Measurements from ENCODE around the gene CARMIL1. TPM values are rescaled to one million over a fixed set of nuclear protein-coding genes. Genes with fewer than 3 reads are reported as not detected.

The CARMIL1 gene
- total and polyA plus RNA-seq, 8 donors = 5.9 to 9.4 (median 7.8) TPM

- intact Hi-C loops (cut with DNase I) = no loop called here
- Histone ChIP-seq H3K27me3 (no peaks in the 10 kb centered on the region), H3K27ac (no peak overlapping the region), H3K36me3 (no peaks in the 10 kb centered on the region), H3K4me3 (no peak overlapping the region), H3K4me1 (peaks cover 0 to 16% (median 9%) of the 10 kb centered on the region in 3 donors), H3K9me3 (no peaks in the 10 kb centered on the region)
- no peak for FAIRE-seq
- TF ChIP-seq CTCF (IDR thresholded peaks at IDR 0.05) = no peak
- no peak for DNase-seq
- no peak for ATAC-seq
- WGBS, 2 donors = 90 to 91% methylated on average over 3 of the region's 3 CpGs
Observed at GRCh38 chr6:25237579-25237978, 41.6 kb upstream of the CARMIL1 start.

- H3K27me3 ChIP-seq = no peaks in the 10 kb centered on the region
- no peak for DNase-seq
- no peak overlapping the region for H3K4me3 ChIP-seq
- no peak for FAIRE-seq
- H3K9me3 ChIP-seq = no peaks in the 10 kb centered on the region
- no peaks in the 10 kb centered on the region for H3K36me3 ChIP-seq
- no peak overlapping the region for H3K27ac ChIP-seq
- no peak for TF ChIP-seq CTCF (IDR thresholded peaks at IDR 0.05)
- peak in 2 of 4 donors; percentile 66 to 68 for ATAC-seq
- H3K4me1 ChIP-seq = peaks cover 0 to 16% (median 9%) of the 10 kb centered on the region in 3 donors
- intact Hi-C loops (cut with DNase I) = no loop called here
Observed at GRCh38 chr6:25239059-25239458, 40.1 kb upstream of the CARMIL1 start.

- intact Hi-C loops (cut with DNase I) = no loop called here
- WGBS, 2 donors = 7 to 14% methylated on average over 1 of the region's 1 CpG
- Histone ChIP-seq H3K27ac (no peak overlapping the region), H3K4me3 (no peak overlapping the region), H3K4me1 (peaks cover 0 to 16% (median 9%) of the 10 kb centered on the region in 3 donors), H3K9me3 (no peaks in the 10 kb centered on the region), H3K36me3 (no peaks in the 10 kb centered on the region), H3K27me3 (no peaks in the 10 kb centered on the region)
- ATAC-seq (no peak), FAIRE-seq (no peak), DNase-seq (no peak)
- TF ChIP-seq CTCF (IDR thresholded peaks at IDR 0.05) = no peak
Observed at GRCh38 chr6:25239498-25239897, 39.7 kb upstream of the CARMIL1 start.

GRCh38 chr6:25242567-25242966 lies 36.6 kb upstream of the CARMIL1 start:
- no peak for TF ChIP-seq CTCF (IDR thresholded peaks at IDR 0.05)
- Histone ChIP-seq H3K36me3 (no peaks in the 10 kb centered on the region), H3K4me3 (no peak overlapping the region), H3K9me3 (no peaks in the 10 kb centered on the region), H3K4me1 (peaks cover 0 to 16% (median 9%) of the 10 kb centered on the region in 3 donors), H3K27me3 (no peaks in the 10 kb centered on the region), H3K27ac (no peak overlapping the region)
- 95 to 97% methylated on average over 2 of the region's 2 CpGs for WGBS, 2 donors
- DNase-seq (no peak), FAIRE-seq (no peak), ATAC-seq (no peak)
- intact Hi-C loops (cut with DNase I) = no loop called here

GRCh38 chr6:25244865-25245264 lies 34.3 kb upstream of the CARMIL1 start:
- DNase-seq (no peak), FAIRE-seq (no peak), ATAC-seq (no peak)
- Histone ChIP-seq H3K27me3 (no peaks in the 10 kb centered on the region), H3K27ac (no peak overlapping the region), H3K36me3 (no peaks in the 10 kb centered on the region), H3K4me3 (no peak overlapping the region), H3K4me1 (no peaks in the 10 kb centered on the region), H3K9me3 (no peaks in the 10 kb centered on the region)
- TF ChIP-seq CTCF (IDR thresholded peaks at IDR 0.05) = no peak
- intact Hi-C loops (cut with DNase I) = no loop called here

Data from pancreas (tissue), 10 donors.